Keratinocyte (primary cell): Measurements from ENCODE around the gene DCTN5. TPM values are rescaled to one million over a fixed set of nuclear protein-coding genes. Genes with fewer than 3 reads are reported as not detected.

Source experiments
- DNase-seq: peaks from one replicate; pipeline ENCODE4 v3.0.0-alpha.2; 2011; ENCODE audit warnings: low read depth, missing footprints, low spot score
- FAIRE-seq: peaks from 2 replicates; lab custom pipeline; 2011; peaks lifted over from hg19 to GRCh38; lab: Jason Lieb, UNC
- H2AFZ ChIP-seq: 2 replicates; pipeline ENCODE4 v1.6.0; 2012; ENCODE audit warnings: low read length, control low read depth, inconsistent platforms; ENCODE audit not compliant: control insufficient read depth
- H3K27ac ChIP-seq: 2 replicates; pipeline ENCODE4 v1.5.1; 2011; ENCODE audit warnings: low read length; ENCODE audit not compliant: control insufficient read depth, insufficient read depth
- H3K27me3 ChIP-seq: 3 replicates; pipeline ENCODE4 v1.6.0; 2011; ENCODE audit warnings: low read length; ENCODE audit not compliant: control insufficient read depth, insufficient read depth; ENCODE audit errors: extremely low read depth
- H3K36me3 ChIP-seq, 2 experiments: 2 replicates in 1 of 2; 3 replicates in 1 of 2; pipeline ENCODE4 v1.5.1; 2011; ENCODE audit warnings: low read length in 2 of 2, mild to moderate bottlenecking in 1 of 2; ENCODE audit not compliant: control insufficient read depth in 2 of 2, insufficient read depth in 2 of 2; ENCODE audit errors: extremely low read depth in 1 of 2
- H3K4me1 ChIP-seq: 3 replicates; pipeline ENCODE4 v1.5.1; 2011; ENCODE audit warnings: low read length; ENCODE audit not compliant: control insufficient read depth, insufficient read depth; ENCODE audit errors: extremely low read depth
- H3K4me2 ChIP-seq: 3 replicates; pipeline ENCODE4 v1.6.0; 2011; ENCODE audit warnings: low read depth, low read length; ENCODE audit not compliant: control insufficient read depth, insufficient read depth; ENCODE audit errors: extremely low read depth
- H3K4me3 ChIP-seq, 3 experiments: fragments of 200-600 bp in 1 of 3; sonication (generic) in 1 of 3; 2 replicates in 2 of 3; 3 replicates in 1 of 3; pipeline ENCODE4 v1.5.1; 2011 to 2016; ENCODE audit warnings: low read length in 3 of 3, mild to moderate bottlenecking in 3 of 3, control low read depth in 2 of 3, inconsistent platforms in 1 of 3, low read depth in 1 of 3, mixed read lengths in 1 of 3, mixed run types in 1 of 3, moderate library complexity in 1 of 3; ENCODE audit not compliant: control insufficient read depth in 2 of 3, insufficient read depth in 2 of 3; ENCODE audit errors: extremely low read depth in 1 of 3
- H3K79me2 ChIP-seq: 2 replicates; pipeline ENCODE4 v1.6.0; 2012; ENCODE audit warnings: low read length; ENCODE audit not compliant: control insufficient read depth, insufficient read depth
- H3K9ac ChIP-seq: 3 replicates; pipeline ENCODE4 v1.6.0; 2011; ENCODE audit warnings: low read length; ENCODE audit not compliant: control insufficient read depth, insufficient read depth; ENCODE audit errors: extremely low read depth
- H3K9me1 ChIP-seq: 3 replicates; pipeline ENCODE4 v1.6.0; 2011; ENCODE audit warnings: low read length; ENCODE audit not compliant: control insufficient read depth, insufficient read depth; ENCODE audit errors: extremely low read depth
- H3K9me3 ChIP-seq: 2 replicates; pipeline ENCODE4 v1.5.1; 2012; ENCODE audit warnings: low read depth, low read length; ENCODE audit not compliant: control insufficient read depth
- H4K20me1 ChIP-seq: 3 replicates; pipeline ENCODE4 v1.6.0; 2011; ENCODE audit warnings: low read length; ENCODE audit not compliant: control insufficient read depth, insufficient read depth; ENCODE audit errors: extremely low read depth
- EZH2 ChIP-seq: IDR thresholded peaks from one replicate; pipeline ENCODE4 v1.6.1; 2012; ENCODE audit warnings: inconsistent platforms, mild to moderate bottlenecking, low read length, moderate library complexity
- dilution Hi-C: fragments of 300-500 bp; cut with MboI; formaldehyde crosslinking; loops from one replicate; pipeline ENCODE4 v1.7.0; 2020; ENCODE audit warnings: low sequenced_read_pairs; ENCODE audit not compliant: extremely low pct_ligation_motif_present
- polyA plus RNA-seq, 5 experiments: library from polyadenylated mRNA; depleted of rRNA in 3 of 5; stranded (reverse) in 3 of 5; stranded (forward) in 1 of 5; unstranded in 1 of 5; fragments of >200 nt; gene quantifications; 1 replicate in 1 of 5; 2 replicates in 3 of 5; 3 replicates in 1 of 5; pipeline versions ENCODE4 v1.2.1 to v1.2.3, GENCODE V29; 2011 to 2012; ENCODE audit warnings: missing spikeins in 2 of 5, low read depth in 1 of 5, low replicate concordance in 1 of 5
- TF ChIP-seq, protein P1 (sequence below), 3 experiments: IDR thresholded peaks in 1 of 3; conservative IDR thresholded peaks in 1 of 3; optimal IDR thresholded peaks in 1 of 3; 2 replicates in 2 of 3; 3 replicates in 1 of 3; pipeline versions ENCODE3 to v1.5.1; 2011; ENCODE audit warnings: low read length in 3 of 3, mild to moderate bottlenecking in 3 of 3, moderate library complexity in 2 of 3, control low read depth in 1 of 3, inconsistent platforms in 1 of 3; ENCODE audit not compliant: insufficient read depth in 2 of 3; ENCODE audit errors: extremely low read depth in 1 of 3

DCTN5 gene
- polyA plus RNA-seq, 1 donor (not counting 4 experiments of a cell fraction or from before 2014, with no cell fraction given) = 105 TPM

DNA sequence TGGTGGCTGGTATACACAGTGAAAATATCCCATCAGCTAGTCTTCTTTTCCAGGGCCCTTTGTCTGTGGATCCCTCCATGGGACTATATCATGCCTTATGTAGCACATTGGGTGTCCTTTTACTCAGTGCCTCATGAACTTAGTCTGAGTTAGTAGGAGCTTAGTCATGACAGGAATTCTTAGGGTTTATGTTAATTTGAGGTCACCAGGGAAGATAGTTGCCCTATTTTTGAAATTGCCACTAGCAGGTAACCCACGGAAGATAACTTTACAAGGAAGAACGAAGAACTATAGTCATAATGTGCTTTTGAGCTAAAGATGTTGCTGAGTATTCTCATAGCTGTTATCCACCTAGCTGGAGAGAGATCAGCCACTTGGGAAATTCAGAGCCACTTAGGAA, 22.7 kb downstream of the DCTN5 start:
- Histone ChIP-seq H3K4me3 (no peak overlapping the region), H3K4me2 (no peak overlapping the region), H3K9me1 (no peaks in the 10 kb centered on the region), H3K4me1 (no peaks in the 10 kb centered on the region), H3K27ac (no peak overlapping the region), H2AFZ (no peak overlapping the region), H3K79me2 (peaks cover 6% of the 10 kb centered on the region), H4K20me1 (no peaks in the 10 kb centered on the region), H3K36me3 (peaks cover 33 to 40% of the 10 kb centered on the region in 2 experiments), H3K27me3 (no peaks in the 10 kb centered on the region), H3K9ac (no peak overlapping the region), H3K9me3 (no peaks in the 10 kb centered on the region)
- dilution Hi-C loops = no loop called here
- DNase-seq = no peak
- no peak for FAIRE-seq
- TF ChIP-seq EZH2 = no peak
- TF ChIP-seq, protein P1, sequence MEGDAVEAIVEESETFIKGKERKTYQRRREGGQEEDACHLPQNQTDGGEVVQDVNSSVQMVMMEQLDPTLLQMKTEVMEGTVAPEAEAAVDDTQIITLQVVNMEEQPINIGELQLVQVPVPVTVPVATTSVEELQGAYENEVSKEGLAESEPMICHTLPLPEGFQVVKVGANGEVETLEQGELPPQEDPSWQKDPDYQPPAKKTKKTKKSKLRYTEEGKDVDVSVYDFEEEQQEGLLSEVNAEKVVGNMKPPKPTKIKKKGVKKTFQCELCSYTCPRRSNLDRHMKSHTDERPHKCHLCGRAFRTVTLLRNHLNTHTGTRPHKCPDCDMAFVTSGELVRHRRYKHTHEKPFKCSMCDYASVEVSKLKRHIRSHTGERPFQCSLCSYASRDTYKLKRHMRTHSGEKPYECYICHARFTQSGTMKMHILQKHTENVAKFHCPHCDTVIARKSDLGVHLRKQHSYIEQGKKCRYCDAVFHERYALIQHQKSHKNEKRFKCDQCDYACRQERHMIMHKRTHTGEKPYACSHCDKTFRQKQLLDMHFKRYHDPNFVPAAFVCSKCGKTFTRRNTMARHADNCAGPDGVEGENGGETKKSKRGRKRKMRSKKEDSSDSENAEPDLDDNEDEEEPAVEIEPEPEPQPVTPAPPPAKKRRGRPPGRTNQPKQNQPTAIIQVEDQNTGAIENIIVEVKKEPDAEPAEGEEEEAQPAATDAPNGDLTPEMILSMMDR (optimal IDR thresholded peaks at IDR 0.05 in 1 of 3, IDR thresholded peaks at IDR 0.05 in 1 of 3, conservative IDR thresholded peaks at IDR 0.05 in 1 of 3; ENCODE audit: extremely low read depth in 1 of 3, insufficient read depth in 2 of 3, low read length in 3 of 3) = no peak

DNA sequence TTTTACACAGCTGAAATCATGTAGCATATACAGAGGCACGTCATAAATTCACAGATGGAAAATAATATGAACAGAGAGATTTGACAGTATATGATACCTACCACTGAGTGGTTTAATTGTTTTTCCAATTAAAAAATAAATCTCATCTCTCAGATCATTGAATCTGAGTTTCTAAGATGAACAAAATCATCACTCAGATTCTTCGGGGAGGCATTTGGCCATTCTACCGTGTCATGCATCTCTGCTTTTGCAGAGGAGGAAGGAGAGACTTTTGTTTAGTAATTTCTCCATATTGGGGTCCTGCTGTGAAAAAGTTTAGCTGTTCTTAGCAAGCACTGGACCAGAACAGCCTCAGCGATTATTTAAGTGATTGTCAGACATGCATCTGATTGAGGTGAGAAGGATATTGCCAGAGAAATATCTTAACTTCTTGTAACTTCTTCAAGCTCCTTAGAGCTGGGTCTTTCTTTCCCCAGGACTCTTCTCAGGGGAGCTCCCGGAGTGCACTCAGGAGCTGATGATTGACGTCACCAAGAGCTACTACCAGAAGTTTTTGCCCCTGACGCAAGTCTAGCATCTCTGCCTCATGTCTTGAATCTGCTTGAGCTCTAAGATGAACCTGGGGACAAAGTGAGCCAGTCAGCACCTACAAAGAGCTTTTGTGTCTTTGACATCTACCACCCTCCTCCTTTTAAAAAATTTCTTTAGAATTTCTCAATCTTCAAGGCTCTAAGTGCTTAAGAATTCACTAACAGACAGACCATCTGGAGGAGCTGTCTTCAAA, 25.5 kb downstream of the DCTN5 start:
- H4K20me1 ChIP-seq = no peaks in the 10 kb centered on the region
- no peak overlapping the region for H3K4me2 ChIP-seq
- peaks cover 29 to 38% of the 10 kb centered on the region in 2 experiments for H3K36me3 ChIP-seq
- DNase-seq = no peak
- H3K9ac ChIP-seq = no peak overlapping the region
- H3K4me1 ChIP-seq = peaks cover 16% of the 10 kb centered on the region
- no peak overlapping the region for H2AFZ ChIP-seq
- dilution Hi-C loops = no loop called here
- FAIRE-seq = no peak
- H3K4me3 ChIP-seq = no peak overlapping the region
- H3K9me1 ChIP-seq = peaks cover 6% of the 10 kb centered on the region
- no peaks in the 10 kb centered on the region for H3K79me2 ChIP-seq
- no peaks in the 10 kb centered on the region for H3K9me3 ChIP-seq
- TF ChIP-seq, protein P1 (optimal IDR thresholded peaks at IDR 0.05 in 1 of 3, IDR thresholded peaks at IDR 0.05 in 1 of 3, conservative IDR thresholded peaks at IDR 0.05 in 1 of 3; ENCODE audit: extremely low read depth in 1 of 3, insufficient read depth in 2 of 3, low read length in 3 of 3) = no peak
- no peak for TF ChIP-seq EZH2
- H3K27me3 ChIP-seq = no peaks in the 10 kb centered on the region
- no peak overlapping the region for H3K27ac ChIP-seq
